Raji (cell line): Measurements from ENCODE around the gene ABLIM1.

Source experiments
- POLR2A ChIP-seq: IDR thresholded peaks from 2 replicates; pipeline ENCODE4 v1.6.1; 2011; ENCODE audit warnings: low read depth, low read length, control low read depth; ENCODE audit not compliant: insufficient read depth

Gene ABLIM1

DNA sequence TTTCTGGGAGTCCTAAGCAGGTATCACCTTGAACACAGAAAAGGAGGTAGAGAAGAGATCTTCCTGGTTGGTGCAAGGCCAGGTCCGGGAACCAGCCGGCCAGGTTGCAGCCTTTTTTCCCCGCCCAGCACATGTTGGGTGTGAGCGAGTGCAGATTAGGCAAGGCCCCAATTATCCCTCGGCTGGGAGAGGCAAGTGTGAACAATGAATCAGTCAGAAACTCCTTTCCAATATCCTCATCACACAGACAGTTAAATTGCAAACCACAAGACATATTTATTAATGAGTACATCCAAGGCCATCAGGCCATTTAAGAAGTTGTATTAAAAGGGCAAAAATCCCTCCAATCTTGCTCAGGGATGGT lies 138.8 kb downstream of the ABLIM1 start:
- TF ChIP-seq POLR2A = no peak

DNA sequence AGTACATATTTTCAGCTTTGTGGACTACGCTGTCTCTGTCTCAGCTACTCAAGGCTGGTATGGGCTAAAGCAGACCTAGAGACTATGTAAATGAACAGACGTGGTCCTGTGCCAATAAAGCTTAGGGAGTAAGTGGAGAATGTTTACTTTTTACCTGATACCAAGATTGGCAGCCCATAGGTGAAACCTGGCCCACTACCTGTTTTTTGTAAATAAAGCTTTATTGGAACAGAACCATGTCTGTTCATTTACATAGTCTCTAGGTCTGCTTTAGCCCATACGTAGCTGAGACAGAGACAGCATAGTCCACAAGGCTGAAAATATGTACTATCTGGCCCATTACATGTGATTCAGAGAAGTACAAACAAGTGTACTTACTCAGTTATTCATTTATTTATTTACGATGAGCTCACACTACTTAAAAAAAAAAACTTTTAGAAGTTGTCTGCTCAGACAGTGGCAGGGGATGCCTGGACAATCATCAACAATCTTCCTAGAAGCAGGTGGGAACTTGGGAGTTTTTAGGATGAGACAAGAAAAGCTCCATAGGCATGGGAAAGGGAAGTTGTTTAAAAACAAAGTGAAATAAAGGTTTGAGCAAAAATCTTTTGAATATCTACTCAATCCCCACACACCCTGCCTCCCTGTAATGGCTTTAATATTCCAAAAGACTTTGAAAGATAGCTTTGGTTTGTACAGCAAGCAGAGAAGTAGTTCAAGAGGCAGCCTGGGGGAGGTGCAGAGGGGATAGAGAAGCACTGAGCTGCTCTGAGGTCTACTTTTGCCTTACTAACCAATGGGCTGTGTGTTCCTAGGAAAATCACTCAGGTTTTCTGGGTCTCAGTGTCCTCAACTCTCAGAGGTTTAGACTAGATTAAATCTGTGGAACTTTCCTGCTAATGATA lies 139.4 kb downstream of the ABLIM1 start:
- no peak for TF ChIP-seq POLR2A

DNA sequence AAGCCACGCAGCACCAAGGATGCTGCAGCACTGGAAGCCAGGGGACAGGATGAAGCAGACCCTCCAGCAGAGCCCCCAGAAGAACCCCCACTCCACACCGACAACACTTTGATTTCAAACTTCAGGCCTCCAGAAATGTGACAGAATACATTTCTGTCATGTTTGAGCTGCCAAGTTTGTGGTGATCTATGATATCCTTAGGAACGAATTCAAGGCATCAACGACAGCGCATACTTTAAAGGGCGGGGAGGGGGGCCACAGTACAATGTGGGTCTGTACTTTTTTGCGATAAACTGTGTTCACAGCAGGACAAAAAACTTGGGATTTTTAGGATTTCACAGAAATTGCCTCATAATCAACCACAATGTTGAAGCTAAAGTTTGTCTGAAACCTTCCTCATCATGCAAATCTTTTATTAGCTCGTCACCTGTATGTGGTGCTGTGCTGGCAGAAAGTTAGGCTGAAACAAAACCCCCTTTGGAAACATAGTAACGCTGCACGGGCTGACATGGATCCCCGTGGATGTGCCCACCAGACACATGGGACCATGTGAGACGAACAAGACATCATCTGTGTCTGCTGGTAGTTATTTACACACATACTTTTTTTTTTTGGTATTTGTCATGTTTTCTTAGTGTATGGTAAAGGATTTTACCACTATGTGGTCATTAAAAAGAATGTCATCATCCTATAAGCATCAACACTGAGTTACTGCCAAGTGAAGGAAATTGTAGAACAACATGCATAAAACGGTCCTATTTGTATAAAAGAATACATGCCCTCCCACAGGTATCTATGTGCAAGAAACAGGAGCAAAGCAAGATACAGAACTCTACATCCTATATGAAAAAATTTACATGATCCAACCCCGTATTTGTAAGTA lies 140.5 kb downstream of the ABLIM1 start:
- TF ChIP-seq POLR2A = no peak

DNA sequence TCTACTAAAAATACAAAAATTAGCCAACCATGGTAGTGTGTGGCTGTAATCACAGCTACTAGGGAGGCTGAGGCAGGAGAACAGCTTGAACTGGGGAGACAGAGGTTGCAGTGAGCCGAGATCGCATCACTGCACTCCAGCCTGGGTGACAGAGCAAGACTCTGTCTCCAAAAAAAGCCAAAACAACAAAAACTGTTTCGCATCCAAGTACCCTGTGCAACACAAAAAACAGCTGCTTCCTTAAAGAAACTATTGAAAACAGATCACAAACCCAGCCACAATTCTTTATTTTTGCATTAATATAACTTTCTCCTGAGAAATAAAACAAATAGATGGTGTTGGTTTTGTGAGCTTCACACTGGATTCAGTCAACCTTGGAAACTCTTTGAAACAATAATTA lies 141.7 kb downstream of the ABLIM1 start:
- TF ChIP-seq POLR2A = no peak

DNA sequence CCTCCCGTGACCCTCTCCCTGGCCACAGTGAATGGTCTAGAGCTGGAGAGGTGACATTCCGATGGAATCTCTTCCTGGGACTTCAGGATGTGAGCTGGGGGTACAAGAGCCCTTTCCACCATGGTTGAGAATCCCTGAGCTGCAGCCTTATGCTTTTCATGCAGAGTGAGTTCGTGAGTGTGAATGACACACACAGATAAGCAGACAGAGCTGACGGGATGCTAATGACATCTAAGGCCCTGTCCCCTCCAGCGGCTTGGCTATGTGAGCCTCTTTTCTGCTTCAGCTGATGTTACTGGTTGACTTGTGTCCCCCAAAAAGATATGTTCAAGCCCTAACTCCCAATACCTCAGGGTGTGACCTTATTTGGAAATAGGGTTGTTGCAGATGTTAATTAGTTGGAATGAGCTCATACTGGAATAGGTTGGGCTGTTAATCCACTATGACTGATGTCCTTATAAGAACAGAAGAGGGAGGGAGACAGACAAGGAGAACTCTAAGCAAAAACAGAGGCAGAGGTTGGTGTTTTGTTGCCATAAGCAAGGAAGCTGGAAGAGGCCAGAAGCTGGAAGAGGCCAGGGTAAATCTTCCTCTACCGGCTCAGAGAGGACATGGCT lies 142.7 kb downstream of the ABLIM1 start:
- no peak for TF ChIP-seq POLR2A

DNA sequence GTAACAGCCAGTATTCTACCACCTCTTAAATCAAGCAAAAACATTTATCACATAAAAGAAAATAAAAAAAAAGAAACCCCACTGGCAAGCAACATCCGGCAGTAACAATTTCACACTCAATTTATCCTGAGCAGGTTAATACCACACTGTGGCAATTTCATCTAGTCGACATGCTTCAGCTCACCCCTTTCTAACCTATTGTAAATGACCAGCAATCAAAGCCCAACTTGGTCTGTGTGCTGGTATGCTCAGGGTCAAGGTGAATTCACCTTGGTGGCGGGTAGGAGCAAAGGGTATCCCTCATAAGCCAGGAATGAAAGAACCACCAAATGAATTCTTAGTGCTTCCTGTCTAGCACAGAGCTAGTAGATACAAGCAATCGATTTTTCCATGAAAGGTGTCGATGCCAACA lies 144.7 kb downstream of the ABLIM1 start:
- TF ChIP-seq POLR2A = no peak

DNA sequence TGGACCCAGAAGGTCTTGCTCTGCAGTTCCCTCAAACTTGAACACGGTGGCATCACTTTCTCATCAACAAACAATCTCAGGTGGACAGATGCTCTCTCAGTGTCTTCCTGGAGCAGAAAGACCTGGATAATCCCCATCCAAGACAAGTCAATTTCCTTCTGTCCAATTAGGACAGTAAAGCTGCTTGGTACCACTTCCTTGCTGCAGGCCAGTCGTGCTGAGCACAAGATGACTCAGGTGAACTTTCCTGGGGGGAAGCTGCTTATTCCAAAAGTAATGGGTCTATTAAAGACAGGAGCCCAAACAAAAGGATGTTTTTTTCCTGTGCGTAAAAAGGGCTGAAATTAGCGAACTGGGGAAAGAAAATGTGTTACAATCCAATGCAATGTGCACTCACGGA lies 146.2 kb downstream of the ABLIM1 start:
- no peak for TF ChIP-seq POLR2A

DNA sequence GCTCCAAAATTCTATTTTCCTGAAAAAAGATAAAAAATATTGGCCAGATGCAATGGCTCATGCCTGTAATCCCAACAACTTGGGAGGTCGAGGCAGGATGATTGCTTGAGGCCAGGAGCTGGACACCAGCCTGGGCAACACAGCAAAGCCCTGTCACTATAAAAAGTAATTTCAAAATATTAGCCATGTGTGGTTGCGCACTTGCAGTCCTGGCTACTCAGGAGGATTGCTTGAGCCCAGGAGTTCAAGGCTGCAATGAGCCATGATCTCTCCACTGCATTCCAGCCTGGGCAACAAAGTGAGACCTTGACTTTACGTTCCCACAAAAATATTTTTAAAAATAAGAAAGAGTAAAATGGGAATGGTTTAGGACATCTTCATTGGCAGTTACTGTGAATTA lies 149.7 kb downstream of the ABLIM1 start:
- no peak for TF ChIP-seq POLR2A

DNA sequence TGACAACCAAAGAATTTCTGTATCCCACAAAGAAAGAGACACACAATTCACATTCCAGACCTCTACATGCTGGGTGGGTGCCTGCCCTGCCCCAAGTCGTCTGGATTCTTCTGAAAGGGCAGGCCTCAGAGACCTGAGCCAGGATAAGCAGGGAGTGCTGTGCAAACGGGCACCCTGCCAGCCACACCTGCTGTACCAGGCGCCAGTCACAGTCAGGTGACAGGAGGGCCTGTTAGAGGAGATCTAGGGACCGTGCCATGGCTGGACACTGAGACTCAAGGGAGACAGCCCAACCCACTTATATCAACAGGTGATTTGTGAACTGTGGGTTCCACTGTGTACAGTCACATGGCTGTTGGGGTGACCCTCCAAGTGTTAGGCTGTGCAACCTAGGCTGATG lies 150.6 kb downstream of the ABLIM1 start:
- TF ChIP-seq POLR2A = no peak

DNA sequence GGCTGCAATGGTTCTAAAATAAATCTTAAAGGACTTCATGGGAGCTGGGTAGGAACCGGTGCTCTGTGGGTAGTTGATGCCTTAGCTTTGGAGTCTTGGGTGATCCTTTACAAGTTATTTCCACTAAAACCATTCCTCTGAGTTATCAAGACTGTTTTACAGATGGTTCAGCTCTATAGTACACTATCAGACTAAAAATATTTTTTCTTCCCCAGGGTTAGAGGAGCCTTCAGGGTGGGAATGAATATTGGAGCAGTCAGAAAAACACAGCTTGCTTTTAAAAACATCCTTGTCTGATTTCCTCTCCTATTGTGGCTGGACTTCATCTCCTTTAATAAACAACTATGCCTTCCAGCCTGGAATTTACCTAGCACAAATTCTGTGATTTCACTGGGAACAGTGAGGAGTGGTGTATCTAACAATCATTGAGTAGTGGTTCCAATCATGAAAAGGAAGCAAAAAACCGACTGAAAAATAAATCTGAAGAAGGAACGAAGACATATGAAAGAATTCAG lies 151.1 kb downstream of the ABLIM1 start:
- TF ChIP-seq POLR2A = no peak

DNA sequence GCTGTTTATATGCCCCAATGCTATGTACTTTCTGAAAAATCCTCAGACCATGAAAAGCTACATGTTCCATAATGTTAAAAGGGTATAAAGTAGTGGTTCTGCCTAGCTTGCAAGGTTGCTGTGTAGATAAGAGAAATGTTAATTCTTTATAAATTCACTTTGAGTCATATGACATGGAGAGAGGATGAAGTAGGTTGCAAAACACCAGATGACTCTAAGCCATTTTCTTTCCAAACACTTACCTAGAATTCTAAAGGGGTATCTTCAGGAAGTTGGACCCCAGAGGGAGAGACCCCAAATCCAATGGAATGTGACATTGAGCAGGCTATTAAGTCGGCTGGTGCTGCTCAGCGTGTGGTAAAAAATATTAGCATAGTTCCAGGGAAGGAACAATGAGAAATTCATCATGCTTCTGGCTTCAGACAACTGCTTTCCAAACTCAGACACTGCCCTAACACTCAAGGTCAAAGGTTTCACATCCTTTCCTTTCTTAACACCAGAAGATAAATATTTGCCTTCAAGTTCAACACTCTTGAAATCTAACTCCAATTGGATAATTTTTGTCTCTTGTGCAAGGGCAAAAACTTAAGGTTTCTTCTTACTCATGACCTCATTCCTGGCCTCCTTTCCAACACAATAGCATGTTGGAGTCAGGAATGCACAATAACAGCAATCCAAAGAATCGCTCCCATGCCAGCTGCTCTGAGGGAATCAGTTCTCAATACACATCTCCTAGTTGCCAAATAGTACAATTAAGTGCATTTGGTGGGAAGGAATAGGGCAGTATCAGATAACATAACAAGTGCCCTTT lies 153.1 kb downstream of the ABLIM1 start:
- TF ChIP-seq POLR2A = no peak

DNA sequence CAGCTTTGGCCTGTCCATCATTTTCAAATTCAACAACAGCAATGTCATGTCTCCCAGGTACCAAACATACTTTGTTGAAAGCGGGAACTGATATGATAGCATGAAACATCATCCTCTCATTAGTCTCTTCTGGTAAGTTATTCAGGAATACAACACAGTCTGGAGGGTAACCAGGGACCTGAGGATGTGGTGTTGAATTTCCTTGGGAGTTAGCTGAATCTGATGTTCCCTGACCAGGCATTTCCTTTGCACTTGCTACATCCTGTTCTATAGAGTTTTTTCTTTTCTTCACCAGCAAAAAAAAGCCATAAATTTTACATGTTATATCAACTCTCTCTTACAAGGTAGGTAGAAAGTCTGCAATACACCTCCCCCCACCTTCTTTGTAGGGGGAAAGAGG lies 156.0 kb downstream of the ABLIM1 start:
- TF ChIP-seq POLR2A = no peak

DNA sequence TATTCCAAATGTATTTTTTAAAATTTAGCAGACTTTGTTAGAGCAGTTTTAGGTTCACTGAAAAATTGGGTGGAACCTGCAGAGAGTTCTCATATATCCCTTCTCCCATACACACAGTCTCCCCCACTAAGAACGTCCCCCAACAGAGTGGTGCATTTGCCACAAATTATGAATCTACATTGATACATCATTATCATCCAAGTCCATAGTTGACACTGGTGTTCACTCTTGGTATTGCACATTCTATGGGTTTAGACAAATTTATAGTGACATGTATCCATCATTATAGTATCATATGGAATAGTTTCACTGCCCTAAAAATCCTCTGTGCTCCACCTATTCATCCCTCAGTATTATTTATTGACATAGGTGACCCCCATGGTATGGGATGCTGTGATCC lies 156.4 kb downstream of the ABLIM1 start:
- TF ChIP-seq POLR2A = no peak

DNA sequence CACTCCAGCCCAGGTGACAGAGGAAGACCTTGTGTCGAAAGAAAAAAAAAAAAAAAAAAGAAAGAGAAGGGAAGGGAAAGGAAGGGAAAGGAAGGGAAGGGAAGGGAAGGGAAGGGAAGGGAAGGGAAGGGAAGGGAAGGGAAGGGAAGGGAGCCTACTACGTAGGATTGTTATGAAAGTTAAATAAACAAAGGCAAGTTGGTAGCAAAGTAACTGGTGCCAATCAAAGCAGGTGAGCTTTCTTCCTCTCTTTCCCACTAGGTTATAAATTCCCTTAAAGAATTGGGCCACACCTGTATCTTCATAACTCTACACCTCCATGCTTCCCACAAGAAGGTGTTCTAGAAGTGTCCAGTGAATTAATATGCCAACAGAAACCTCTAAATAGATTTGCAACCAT lies 157.4 kb downstream of the ABLIM1 start:
- no peak for TF ChIP-seq POLR2A
